OCI-LY3 (cell line): ENCODE measurements around the gene GRIN2A.

Experiments used
- H2AFZ ChIP-seq: fragments of 200-600, 300-600 bp; shearing (Covaris generic); 2 replicates; pipeline ENCODE4 v1.6.0; 2014; ENCODE audit warnings: antibody characterized with exemption, low read depth, low read length
- H3K27ac ChIP-seq: fragments of 200-600, 300-600 bp; sonication (generic); 2 replicates; pipeline ENCODE4 v1.5.1; 2014; ENCODE audit warnings: mild to moderate bottlenecking, low read length, moderate library complexity, mixed read lengths
- H3K27me3 ChIP-seq: fragments of 200-600, 300-600 bp; sonication (generic); 2 replicates; pipeline ENCODE4 v1.6.1; 2014; ENCODE audit warnings: low read depth, low read length, mixed read lengths
- H3K36me3 ChIP-seq: fragments of 200-600, 300-600 bp; sonication (generic); replicated peaks from 2 replicates; pipeline ENCODE3; 2014; ENCODE audit warnings: low read depth, low read length, mixed read lengths
- H3K4me1 ChIP-seq: fragments of 300-600, 200-600 bp; sonication (generic); 2 replicates; pipeline ENCODE4 v1.6.1; 2014; ENCODE audit warnings: low read length, mixed read lengths
- H3K4me2 ChIP-seq: fragments of 200-600, 300-600 bp; sonication (generic); 2 replicates; pipeline ENCODE4 v1.6.1; 2014; ENCODE audit warnings: low read length, mixed read lengths
- H3K4me3 ChIP-seq: fragments of 300-600, 200-600 bp; sonication (generic); 2 replicates; pipeline ENCODE4 v1.5.1; 2014; ENCODE audit warnings: antibody characterized with exemption, mild to moderate bottlenecking, low read length, moderate library complexity
- H3K79me2 ChIP-seq: fragments of 300-600, 200-600 bp; shearing (Covaris generic); 2 replicates; pipeline ENCODE4 v1.6.1; 2014; ENCODE audit warnings: mild to moderate bottlenecking, low read length, mixed read lengths
- H3K9ac ChIP-seq: fragments of 300-600, 200-600 bp; shearing (Covaris generic); 2 replicates; pipeline ENCODE4 v1.6.0; 2014; ENCODE audit warnings: mild to moderate bottlenecking, low read length, moderate library complexity
- H3K9me3 ChIP-seq: fragments of 200-600, 300-600 bp; shearing (Covaris generic); 2 replicates; pipeline ENCODE4 v1.6.1; 2014; ENCODE audit warnings: low read length, mixed read lengths; ENCODE audit not compliant: insufficient read depth
- H4K20me1 ChIP-seq: fragments of 200-600, 300-600 bp; sonication (generic); 2 replicates; pipeline ENCODE4 v1.6.1; 2016; ENCODE audit warnings: low read length, mixed read lengths; ENCODE audit not compliant: insufficient read depth
- EZH2phosphoT487 ChIP-seq: fragments of 200-600 bp; shearing (Covaris generic); IDR thresholded peaks from 2 replicates; pipeline ENCODE4 v1.6.1; 2018; ENCODE audit warnings: antibody characterized with exemption, mixed run types, low read depth
- TF ChIP-seq, protein P1 (sequence below): fragments of 200-600, 300-600 bp; sonication (generic); IDR thresholded peaks from 2 replicates; pipeline ENCODE4 v1.5.1; 2014; ENCODE audit warnings: antibody characterized with exemption, low read length, low read depth

Gene GRIN2A

DNA sequence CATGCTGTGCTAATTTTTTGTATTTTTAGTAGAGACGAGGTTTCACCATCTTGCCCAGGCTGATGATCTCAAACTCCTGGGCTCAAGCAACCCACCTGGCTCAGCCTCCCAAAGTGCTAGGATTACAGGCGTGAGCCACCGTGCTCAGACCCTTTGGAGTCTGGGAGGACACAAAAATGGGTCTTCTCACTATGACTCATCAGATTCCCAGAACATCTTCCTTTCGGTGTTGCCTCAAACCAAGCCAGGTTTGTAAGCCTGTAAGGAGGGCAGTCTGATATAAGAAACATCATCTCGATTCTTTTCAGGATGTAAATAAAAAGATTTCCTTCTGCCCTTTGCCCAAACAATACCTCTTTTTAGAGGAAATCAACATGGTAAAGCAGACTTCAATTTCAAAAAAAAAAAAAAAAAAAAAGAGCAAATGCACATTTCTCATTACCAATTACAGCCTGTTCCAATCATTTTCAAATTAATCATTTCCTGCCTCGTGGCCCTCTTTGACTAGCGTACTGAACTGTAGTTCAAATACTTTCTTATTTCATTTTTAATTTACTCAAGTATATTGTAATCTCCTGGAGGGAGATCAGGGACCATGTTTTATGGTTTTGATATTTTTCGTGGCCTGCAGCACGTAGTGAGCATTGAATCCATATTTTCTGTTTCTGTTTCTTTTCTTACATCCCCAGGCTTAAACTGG, 409.6 kb downstream of the GRIN2A start:
- Histone ChIP-seq H4K20me1 (no peaks in the 10 kb centered on the region), H3K27ac (no peak overlapping the region), H3K36me3 (peaks cover 3% of the 10 kb centered on the region), H3K4me3 (no peak overlapping the region), H2AFZ (no peak overlapping the region), H3K4me2 (no peak overlapping the region), H3K4me1 (no peaks in the 10 kb centered on the region), H3K9ac (no peak overlapping the region), H3K27me3 (no peaks in the 10 kb centered on the region), H3K9me3 (no peaks in the 10 kb centered on the region), H3K79me2 (no peaks in the 10 kb centered on the region)
- TF ChIP-seq EZH2phosphoT487 = no peak
- TF ChIP-seq, protein P1, sequence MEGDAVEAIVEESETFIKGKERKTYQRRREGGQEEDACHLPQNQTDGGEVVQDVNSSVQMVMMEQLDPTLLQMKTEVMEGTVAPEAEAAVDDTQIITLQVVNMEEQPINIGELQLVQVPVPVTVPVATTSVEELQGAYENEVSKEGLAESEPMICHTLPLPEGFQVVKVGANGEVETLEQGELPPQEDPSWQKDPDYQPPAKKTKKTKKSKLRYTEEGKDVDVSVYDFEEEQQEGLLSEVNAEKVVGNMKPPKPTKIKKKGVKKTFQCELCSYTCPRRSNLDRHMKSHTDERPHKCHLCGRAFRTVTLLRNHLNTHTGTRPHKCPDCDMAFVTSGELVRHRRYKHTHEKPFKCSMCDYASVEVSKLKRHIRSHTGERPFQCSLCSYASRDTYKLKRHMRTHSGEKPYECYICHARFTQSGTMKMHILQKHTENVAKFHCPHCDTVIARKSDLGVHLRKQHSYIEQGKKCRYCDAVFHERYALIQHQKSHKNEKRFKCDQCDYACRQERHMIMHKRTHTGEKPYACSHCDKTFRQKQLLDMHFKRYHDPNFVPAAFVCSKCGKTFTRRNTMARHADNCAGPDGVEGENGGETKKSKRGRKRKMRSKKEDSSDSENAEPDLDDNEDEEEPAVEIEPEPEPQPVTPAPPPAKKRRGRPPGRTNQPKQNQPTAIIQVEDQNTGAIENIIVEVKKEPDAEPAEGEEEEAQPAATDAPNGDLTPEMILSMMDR = no peak

DNA sequence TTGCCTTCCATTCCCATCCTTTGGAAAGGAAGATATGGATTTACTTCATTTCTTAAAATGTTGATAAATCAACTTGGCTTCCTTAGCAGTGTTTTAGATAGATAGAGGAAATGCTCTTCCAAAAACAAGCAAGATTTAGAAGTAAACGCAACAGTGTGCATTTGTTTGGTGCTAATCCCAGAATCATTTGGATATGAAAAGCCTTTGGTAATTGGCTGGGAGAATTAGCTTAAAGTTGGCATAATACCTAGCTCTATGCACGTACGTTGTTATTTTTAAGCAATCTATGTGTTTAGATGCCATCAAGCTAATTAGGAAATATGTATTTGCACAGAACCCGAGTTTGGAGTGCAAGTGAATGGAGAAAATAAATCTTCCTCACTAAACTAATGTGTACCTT, 415.3 kb downstream of the GRIN2A start:
- no peak overlapping the region for H3K4me2 ChIP-seq
- no peak overlapping the region for H3K27ac ChIP-seq
- H3K9me3 ChIP-seq = no peaks in the 10 kb centered on the region
- H3K9ac ChIP-seq = no peak overlapping the region
- H3K79me2 ChIP-seq = no peaks in the 10 kb centered on the region
- no peaks in the 10 kb centered on the region for H3K27me3 ChIP-seq
- no peaks in the 10 kb centered on the region for H3K4me1 ChIP-seq
- no peak overlapping the region for H3K4me3 ChIP-seq
- H2AFZ ChIP-seq = no peak overlapping the region
- TF ChIP-seq EZH2phosphoT487 = no peak
- TF ChIP-seq, protein P1 = no peak
- H4K20me1 ChIP-seq = no peaks in the 10 kb centered on the region
- peaks cover 11% of the 10 kb centered on the region for H3K36me3 ChIP-seq

DNA sequence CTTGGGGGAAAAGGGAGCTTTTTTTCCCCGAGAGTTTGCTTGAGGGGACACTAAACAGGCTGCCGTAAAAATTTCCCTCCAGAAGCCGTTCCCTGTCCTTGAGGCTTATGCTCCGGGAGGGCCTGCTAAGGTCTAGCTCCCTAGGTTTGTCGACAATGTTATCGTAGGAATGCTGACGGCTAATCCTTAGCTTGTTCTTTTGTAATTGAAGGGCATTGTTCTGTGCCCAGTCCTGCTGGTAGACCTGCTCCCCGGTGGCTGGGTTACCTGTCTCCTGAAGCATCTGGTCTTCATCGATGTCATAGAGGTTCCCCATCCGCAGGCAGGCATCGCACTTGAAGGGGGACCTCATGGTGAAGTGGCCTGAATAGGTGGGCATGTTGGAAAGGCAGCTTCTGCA, 418.7 kb downstream of the GRIN2A start:
- no peak overlapping the region for H3K4me2 ChIP-seq
- H4K20me1 ChIP-seq = no peaks in the 10 kb centered on the region
- H3K27me3 ChIP-seq = no peaks in the 10 kb centered on the region
- no peak overlapping the region for H3K4me3 ChIP-seq
- peaks cover 11% of the 10 kb centered on the region for H3K36me3 ChIP-seq
- TF ChIP-seq EZH2phosphoT487 = no peak
- TF ChIP-seq, protein P1 = no peak
- no peaks in the 10 kb centered on the region for H3K4me1 ChIP-seq
- H3K9ac ChIP-seq = no peak overlapping the region
- no peaks in the 10 kb centered on the region for H3K9me3 ChIP-seq
- no peak overlapping the region for H3K27ac ChIP-seq
- no peak overlapping the region for H2AFZ ChIP-seq
- no peaks in the 10 kb centered on the region for H3K79me2 ChIP-seq

DNA sequence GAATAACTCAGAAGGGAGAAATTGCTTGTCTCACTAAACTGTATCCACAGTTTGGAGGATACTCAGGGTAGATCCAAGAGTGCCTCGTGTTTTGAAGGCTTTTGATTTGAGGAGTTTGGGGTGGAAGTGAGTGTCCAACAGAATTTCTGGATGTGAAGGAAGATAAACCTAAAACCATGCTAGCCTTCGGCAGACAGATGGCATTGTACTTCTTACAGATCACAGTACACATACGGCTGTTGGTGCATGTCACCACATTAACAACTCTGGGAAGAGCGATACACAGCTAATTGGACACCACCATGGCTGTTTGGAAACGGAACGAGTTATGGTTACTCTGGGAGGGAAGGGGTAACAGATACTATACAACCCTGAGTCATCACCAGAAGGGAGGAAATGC, 420.4 kb downstream of the GRIN2A start:
- no peaks in the 10 kb centered on the region for H4K20me1 ChIP-seq

More for the DNA sequence above, 420.4 kb downstream of the GRIN2A start:
- H3K4me3 ChIP-seq = no peak overlapping the region
- no peak overlapping the region for H3K9ac ChIP-seq
- no peaks in the 10 kb centered on the region for H3K79me2 ChIP-seq
- H3K27ac ChIP-seq = no peak overlapping the region
- no peaks in the 10 kb centered on the region for H3K4me1 ChIP-seq
- H3K4me2 ChIP-seq = no peak overlapping the region
- TF ChIP-seq, protein P1 = no peak
- TF ChIP-seq EZH2phosphoT487 = no peak
- peaks cover 7% of the 10 kb centered on the region for H3K36me3 ChIP-seq
- H3K9me3 ChIP-seq = no peaks in the 10 kb centered on the region
- H3K27me3 ChIP-seq = no peaks in the 10 kb centered on the region
- H2AFZ ChIP-seq = no peak overlapping the region
